HG03442 (cell line): ENCODE measurements around the gene APBA2.

Experiments
- ATAC-seq: cut with Tn5 transposase; IDR thresholded peaks from one replicate; pipeline ENCODE4 v1.9.1; 2021; ENCODE audit warnings: mild to moderate bottlenecking, moderate library complexity; ENCODE audit not compliant: unreplicated experiment

APBA2 gene

DNA sequence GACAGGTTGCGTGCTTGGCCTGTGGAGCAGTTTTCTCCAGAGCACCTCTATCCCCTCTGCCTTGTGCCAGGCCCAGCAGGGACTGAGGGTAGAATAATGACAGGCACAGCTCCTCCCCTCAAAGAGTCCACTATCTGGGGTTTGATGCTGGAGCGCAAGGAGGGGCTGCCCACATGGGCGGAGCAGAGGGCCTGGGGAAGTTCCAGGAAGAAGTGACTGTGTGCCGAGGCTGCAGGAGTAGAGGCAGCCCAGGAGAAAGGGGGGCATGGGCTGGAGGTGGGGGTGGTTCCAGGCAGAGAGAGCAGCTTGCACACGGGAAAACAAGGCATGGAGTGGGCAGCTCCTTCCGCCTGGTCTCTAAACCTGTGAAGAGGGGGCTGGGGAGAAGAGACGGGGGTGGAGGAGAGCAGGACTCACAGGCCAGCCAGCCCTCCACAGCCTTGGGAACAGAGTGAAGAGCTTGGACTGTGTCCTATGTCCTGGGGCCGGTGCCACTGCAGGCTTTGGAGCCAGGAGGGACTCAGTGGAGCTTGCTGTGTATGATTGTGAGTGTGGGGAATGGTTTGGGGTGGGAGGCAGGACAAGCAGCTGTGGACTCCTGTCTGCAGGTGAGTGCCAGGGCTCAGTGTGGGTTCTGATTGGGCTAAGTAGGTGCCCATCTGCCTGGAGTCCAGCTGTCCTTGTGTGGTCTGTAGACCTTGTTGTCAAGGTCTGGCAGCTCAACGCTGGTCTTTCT, 48.1 kb downstream of the APBA2 start:
- ATAC-seq, result no peak

- no peak for ATAC-seq
Observed at GRCh38 chr15:28934645-28935044, 48.9 kb downstream of the APBA2 start.

- ATAC-seq, result no peak
Observed at GRCh38 chr15:28935316-28935715, 49.5 kb downstream of the APBA2 start.

DNA sequence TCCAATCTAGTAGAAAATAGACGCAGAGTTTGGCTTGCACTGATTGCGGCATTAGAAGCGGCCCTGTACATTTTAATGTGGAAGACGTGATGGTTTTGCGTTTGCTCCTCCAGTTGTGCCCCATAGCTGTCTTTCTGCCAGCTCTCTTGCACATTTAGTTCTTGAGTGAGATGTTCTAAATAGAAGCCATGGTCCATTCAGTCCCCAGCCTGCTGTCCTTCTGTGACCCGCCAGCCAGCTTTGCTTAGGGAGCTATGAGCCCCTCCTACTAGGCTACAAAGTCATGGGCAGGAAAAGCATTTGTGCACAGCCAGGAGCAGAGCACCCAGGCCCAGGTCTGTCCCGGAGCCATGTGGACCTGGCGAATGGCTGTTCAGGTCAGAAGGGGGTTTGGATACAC, 50.3 kb downstream of the APBA2 start:
- no peak for ATAC-seq

DNA sequence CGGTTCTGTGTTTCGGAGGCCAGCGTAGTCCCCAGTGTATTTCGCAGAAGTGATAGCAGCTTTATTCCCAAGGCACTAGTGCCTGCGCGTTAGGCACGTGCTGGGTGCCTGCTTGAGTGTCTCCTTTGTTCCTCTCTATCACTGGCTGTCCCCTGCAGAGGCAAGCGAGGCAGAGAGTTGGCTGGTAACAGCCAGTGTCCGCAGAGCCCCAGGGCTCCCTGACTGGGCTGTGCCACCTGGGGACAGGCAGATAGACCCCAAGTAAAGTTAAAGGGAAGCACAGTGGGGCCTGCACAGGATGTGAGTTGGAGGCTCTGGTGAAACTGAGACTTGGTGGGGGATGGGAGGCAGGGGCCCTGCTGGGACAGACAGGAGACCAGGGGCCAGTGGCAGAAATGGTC, 50.7 kb downstream of the APBA2 start:
- no peak for ATAC-seq

DNA sequence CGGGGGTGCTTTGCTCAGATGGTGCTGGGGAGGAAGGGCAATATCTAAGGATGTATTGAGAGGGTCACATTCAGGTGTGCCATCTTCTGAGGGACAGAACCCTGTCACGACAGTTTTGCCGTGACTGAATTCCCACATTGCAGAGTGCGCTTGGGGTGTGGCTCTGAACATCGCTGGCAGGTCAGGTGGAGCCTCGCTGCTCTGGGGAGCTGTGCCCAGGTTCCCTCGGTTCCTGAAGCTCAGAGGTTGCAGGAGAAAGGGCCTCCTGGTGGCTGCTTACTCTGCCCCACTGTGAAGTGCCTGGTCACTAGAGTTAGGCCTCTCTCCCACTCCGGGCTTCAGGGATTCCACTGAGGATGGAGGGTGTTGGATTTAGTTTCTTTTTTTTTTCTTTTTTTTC, 51.5 kb downstream of the APBA2 start:
- ATAC-seq, result no peak

DNA sequence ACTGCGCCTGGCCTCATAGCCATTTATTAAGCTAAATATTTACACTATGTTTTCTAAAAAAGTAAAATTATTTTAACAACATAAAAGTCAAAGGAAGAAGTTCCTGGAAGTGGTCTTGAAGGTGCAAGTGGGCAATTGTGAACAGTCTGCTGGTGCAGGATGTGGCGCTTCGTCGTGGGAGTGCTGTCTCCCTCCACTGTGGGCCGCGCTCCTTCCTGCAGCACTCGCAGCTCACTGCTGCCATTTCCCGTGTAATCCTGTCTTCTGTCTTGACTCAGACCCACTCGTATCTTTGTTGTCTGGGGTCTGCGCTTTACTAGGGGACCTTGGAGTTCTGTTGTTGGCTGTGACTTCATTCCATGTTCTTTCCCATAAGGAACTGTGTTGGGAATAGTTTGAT, 56.3 kb downstream of the APBA2 start:
- ATAC-seq, result no peak

GRCh38 chr15:28942571-28942970, 56.8 kb downstream of the APBA2 start:
- ATAC-seq, result no peak

DNA sequence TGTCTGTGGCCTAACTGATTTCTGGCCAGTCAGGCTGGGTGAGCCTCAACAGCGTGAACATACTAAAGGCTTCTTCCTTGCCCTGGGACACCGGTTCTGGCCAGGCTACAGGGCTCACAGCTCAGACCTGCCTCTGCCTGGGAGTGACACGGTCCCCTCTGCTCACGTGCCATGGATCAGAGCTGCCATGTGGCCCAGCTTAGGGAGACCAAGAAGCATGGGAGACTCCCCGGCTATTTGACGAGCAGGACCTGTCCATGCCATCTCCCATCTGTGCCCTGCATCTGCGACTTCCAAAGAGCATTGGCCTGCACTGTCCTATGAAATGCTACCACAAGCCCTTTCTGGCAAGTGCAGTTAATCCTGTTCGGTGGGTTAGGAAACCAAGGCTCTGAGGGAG, 57.4 kb downstream of the APBA2 start:
- no peak for ATAC-seq

- ATAC-seq, result no peak
Observed at GRCh38 chr15:28943611-28944230, 57.9 kb downstream of the APBA2 start.

- no peak for ATAC-seq
Observed at GRCh38 chr15:28944286-28944685, 58.5 kb downstream of the APBA2 start.

GRCh38 chr15:28944696-28945300, 59.0 kb downstream of the APBA2 start:
- no peak for ATAC-seq

DNA sequence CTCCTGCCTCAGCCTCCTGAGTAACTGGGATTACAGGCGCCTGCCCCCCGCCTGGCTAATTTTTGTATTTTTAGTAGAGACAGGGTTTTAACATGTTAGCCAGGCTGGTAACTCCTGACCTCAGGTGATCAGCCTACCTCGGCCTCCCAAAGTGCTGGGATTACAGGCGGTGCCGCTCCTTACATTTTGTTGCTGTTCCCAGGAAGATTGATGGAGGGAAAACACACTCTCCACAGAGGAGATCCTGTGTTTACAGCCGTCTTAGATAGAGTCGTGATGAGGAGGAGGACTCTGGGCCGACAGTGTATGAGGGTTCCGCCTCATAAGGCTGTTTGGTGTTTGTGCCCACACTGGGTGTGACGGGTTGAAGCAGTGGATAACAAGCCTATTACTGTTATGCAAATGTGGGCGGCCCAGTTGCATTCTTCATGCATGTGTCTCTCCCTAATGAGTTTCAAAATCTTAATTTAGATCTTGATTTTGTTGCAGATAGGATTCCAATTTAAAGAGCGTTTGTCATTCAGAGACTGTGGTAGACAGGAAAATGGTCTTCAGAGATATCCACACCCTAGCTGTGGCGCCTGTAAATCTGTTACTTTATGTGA, 60.0 kb downstream of the APBA2 start:
- no peak for ATAC-seq

- no peak for ATAC-seq
Observed at GRCh38 chr15:28946803-28947202, 61.0 kb downstream of the APBA2 start.

GRCh38 chr15:28947221-28947674, 61.5 kb downstream of the APBA2 start:
- no peak for ATAC-seq

DNA sequence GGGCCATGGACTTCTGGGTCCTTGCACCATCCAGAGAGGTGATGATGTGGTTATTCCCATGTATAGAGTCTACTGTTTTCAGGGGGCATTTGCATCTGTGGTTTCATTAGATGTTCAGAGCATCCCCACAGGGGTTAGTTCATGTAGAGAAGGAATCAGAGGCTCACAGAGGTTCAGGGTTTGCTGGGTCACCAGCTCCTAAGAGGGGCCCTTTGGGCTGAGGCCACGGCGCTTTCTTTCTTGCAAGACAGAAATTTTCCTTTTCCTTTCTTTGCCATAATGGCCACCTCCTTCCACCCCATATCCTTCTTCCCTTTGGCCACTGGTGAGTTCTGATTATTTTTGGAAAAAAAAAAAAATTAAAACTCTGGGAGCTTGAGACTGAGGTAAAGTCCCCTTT, 62.3 kb downstream of the APBA2 start:
- ATAC-seq, result no peak

DNA sequence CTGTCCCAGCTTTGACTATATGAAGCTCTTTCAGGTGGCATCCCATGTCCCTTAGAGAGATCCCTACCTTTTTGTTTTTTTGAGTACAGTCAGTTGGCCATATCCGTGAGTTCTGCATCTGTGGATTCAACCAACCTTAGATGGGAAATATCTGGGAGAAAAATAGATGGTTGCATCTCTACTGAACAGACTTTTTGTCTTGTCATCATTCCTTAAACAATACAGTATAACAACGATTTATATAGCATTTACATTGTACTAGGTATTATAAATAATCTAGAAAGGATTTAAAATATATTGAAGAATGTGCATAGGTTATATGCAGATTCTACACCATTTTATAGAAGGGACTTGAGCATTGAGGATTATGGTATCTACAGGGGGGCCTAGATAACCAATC, 65.1 kb downstream of the APBA2 start:
- ATAC-seq, result no peak

DNA sequence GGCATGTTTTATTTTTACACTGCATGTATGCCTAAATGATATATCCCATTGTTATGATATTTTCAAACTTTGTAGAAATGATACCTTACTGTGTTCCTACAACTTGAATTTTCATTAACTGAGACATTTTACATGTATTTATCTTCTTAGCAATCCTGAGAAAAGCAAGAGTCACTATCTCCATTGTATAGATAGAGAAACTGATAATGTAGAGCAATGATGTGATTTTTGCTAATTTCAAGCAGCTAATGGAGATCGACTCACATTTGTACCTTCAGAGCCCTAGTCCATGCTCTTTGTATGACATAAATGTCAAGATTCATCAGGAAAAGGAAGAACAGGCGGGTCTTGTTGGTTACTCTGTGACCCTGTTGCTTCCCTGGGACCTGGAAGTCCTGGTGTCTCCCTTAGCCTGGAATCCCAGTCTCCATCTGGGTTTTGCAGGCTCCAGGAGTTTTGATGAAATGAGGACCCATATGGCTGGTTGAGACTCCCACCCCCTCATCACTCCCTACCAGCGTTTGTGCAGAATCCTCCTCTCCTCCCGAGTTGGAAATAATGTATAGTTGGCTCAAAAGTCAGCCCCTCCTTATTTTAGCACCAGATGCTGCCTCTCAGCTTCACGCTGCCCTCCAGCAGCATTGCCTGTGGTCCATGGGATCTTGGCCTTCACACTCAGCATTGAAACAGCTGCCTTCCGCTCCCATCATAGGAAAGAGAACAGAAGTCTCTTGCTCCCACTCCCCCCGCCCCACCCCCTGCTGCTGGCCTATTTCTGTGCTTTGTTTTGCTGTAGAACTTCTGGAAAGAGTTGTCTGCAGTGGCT, 67.1 kb downstream of the APBA2 start:
- ATAC-seq, result no peak

DNA sequence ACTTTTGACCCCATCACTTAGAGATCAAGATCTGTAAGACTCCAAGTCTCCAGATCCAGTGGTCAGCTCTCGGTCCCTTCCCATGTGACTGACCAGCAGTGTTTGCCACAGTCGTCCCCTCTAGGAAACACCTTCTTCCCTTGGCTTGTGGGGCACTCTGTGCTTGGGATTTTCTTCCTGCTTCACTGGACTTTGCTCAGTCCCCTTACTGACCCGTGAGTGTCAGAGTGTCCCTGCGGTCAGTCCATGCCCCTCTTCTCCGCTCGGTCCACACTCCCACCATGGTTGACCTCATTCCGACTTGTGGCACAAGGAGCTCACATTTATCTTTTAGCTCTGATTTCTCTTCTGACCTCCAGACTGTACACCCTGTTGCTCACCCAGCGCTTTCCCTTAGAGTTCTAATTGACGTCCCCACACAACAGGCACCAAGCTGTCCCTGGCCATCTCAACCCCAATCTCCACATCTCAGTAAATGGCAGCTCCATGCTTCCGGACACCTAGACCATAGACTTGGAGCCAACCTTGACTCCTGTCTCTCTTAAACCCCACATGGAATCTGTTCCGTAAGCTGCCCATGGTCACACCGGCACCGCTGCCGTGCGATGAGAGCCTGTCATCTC, 67.9 kb downstream of the APBA2 start:
- no peak for ATAC-seq

- no peak for ATAC-seq
Observed at GRCh38 chr15:28954466-28955159, 68.8 kb downstream of the APBA2 start.
